IMR-90 (cell line): ENCODE data around the gene UBL4A. TPM values are rescaled to one million over a fixed set of nuclear protein-coding genes. Genes with fewer than 3 reads are reported as not detected.

ENCODE experiments used
- ATAC-seq: fragments of 200-7000 bp; cut with Tn5 transposase; 2 replicates; pipeline ENCODE4 v1.9.1; 2020; ENCODE audit warnings: low read depth, mild to moderate bottlenecking, moderate library complexity
- BruUV-seq: library from RNA; stranded (reverse); fragments of 400-500 nt; replicated peaks from 2 replicates; lab custom pipeline; 2021; lab: Mats Ljungman, UMichigan
- CTCF ChIA-PET: fragments of 300-600 bp; formaldehyde crosslinking; extraction: SDS; loops from one replicate; lab custom pipeline; 2021; ENCODE audit warnings: antibody characterized with exemption; lab: Yijun Ruan, JAX
- POLR2A ChIA-PET: fragments of 300-600 bp; sonication (Branson Sonifier 250); formaldehyde crosslinking; loops from one replicate; lab custom pipeline; 2022; ENCODE audit warnings: antibody characterized with exemption; ENCODE audit not compliant: unreplicated experiment; lab: Charles Lee
- DNase-seq: peaks from one replicate; pipeline ENCODE4 v3.0.0; 2013
- H2AFZ ChIP-seq: replicated peaks from 2 replicates; pipeline ENCODE3; 2013; ENCODE audit warnings: low read length, mild to moderate bottlenecking; ENCODE audit not compliant: poor library complexity
- H2AK5ac ChIP-seq: 2 replicates; pipeline ENCODE4 v1.6.1; 2013; ENCODE audit warnings: low read depth, low read length, inconsistent platforms
- H2AK9ac ChIP-seq: replicated peaks from 2 replicates; pipeline ENCODE3; 2013; ENCODE audit warnings: mild to moderate bottlenecking, low read depth, low read length, moderate library complexity; ENCODE audit not compliant: poor library complexity
- H2BK120ac ChIP-seq: 2 replicates; pipeline ENCODE4 v1.6.1; 2013; ENCODE audit warnings: low read depth, low read length, inconsistent platforms
- H2BK15ac ChIP-seq: 3 replicates; pipeline ENCODE4 v1.6.1; 2013; ENCODE audit warnings: low read depth, low read length, inconsistent platforms
- H2BK20ac ChIP-seq: 2 replicates; pipeline ENCODE4 v1.6.1; 2013; ENCODE audit warnings: low read depth, mild to moderate bottlenecking, inconsistent platforms, low read length, moderate library complexity
- H2BK5ac ChIP-seq: 2 replicates; pipeline ENCODE4 v1.6.1; 2013; ENCODE audit warnings: mild to moderate bottlenecking, low read depth, low read length, inconsistent platforms; ENCODE audit not compliant: poor library complexity, severe bottlenecking
- H3K14ac ChIP-seq: replicated peaks from 2 replicates; pipeline ENCODE4 v1.6.1; 2013; ENCODE audit warnings: low read depth, low read length, inconsistent platforms
- H3K18ac ChIP-seq: 2 replicates; pipeline ENCODE4 v1.6.1; 2013; ENCODE audit warnings: low read depth, low read length, control low read depth
- H3K23ac ChIP-seq: 2 replicates; pipeline ENCODE4 v1.6.1; 2013; ENCODE audit warnings: low read depth, low read length, inconsistent platforms
- H3K27ac ChIP-seq: 2 replicates; pipeline ENCODE4 v1.5.1; 2013; ENCODE audit warnings: mild to moderate bottlenecking, control low read depth, low read length; ENCODE audit not compliant: insufficient read depth
- H3K27me3 ChIP-seq: 2 replicates; pipeline ENCODE4 v1.6.1; 2013; ENCODE audit warnings: low read length; ENCODE audit not compliant: control insufficient read depth, insufficient read depth
- H3K36me3 ChIP-seq: 2 replicates; pipeline ENCODE4 v1.6.1; 2013; ENCODE audit warnings: low read length, mixed read lengths; ENCODE audit not compliant: control insufficient read depth, insufficient read depth
- H3K4ac ChIP-seq: 2 replicates; pipeline ENCODE4 v1.6.1; 2013; ENCODE audit warnings: low read depth, low read length, inconsistent platforms
- H3K4me1 ChIP-seq: 2 replicates; pipeline ENCODE4 v1.6.1; 2013; ENCODE audit warnings: low read length, mixed read lengths; ENCODE audit not compliant: control insufficient read depth, insufficient read depth
- H3K4me2 ChIP-seq: 2 replicates; pipeline ENCODE4 v1.6.1; 2013; ENCODE audit warnings: low read depth, mild to moderate bottlenecking, control low read depth, low read length, moderate library complexity
- H3K4me3 ChIP-seq: 2 replicates; pipeline ENCODE4 v1.5.1; 2013; ENCODE audit warnings: low read depth, mild to moderate bottlenecking, control low read depth, low read length, moderate library complexity; ENCODE audit not compliant: insufficient read depth
- H3K56ac ChIP-seq: 2 replicates; pipeline ENCODE4 v1.6.1; 2013; ENCODE audit warnings: low read length, inconsistent platforms; ENCODE audit not compliant: insufficient read depth; ENCODE audit errors: extremely low read depth
- H3K79me1 ChIP-seq, 2 experiments: 2 replicates each; pipeline ENCODE4 v1.6.1; 2013; ENCODE audit warnings: low read length in 2 of 2, inconsistent platforms in 1 of 2, low read depth in 1 of 2
- H3K9ac ChIP-seq: 2 replicates; pipeline ENCODE4 v1.6.1; 2013; ENCODE audit warnings: low read depth, low read length, control low read depth
- H3K9me1 ChIP-seq: 2 replicates; pipeline ENCODE4 v1.6.1; 2013; ENCODE audit warnings: low read length, inconsistent platforms; ENCODE audit not compliant: insufficient read depth
- H3K9me3 ChIP-seq: 2 replicates; pipeline ENCODE4 v1.6.1; 2013; ENCODE audit warnings: low read length; ENCODE audit not compliant: control insufficient read depth, insufficient read depth
- H4K20me1 ChIP-seq: 2 replicates; pipeline ENCODE4 v1.6.1; 2013; ENCODE audit warnings: low read length, inconsistent platforms; ENCODE audit not compliant: insufficient read depth
- H4K5ac ChIP-seq: 2 replicates; pipeline ENCODE4 v1.6.1; 2013; ENCODE audit warnings: mild to moderate bottlenecking, low read depth, low read length, control low read depth
- H4K8ac ChIP-seq, 2 experiments: 2 replicates each; pipeline ENCODE4 v1.6.1; 2013; ENCODE audit warnings: low read depth in 2 of 2, low read length in 2 of 2, control low read depth in 1 of 2, inconsistent platforms in 1 of 2
- H4K91ac ChIP-seq: 2 replicates; pipeline ENCODE4 v1.6.1; 2013; ENCODE audit warnings: low read depth, low read length, inconsistent platforms; ENCODE audit not compliant: insufficient read depth
- BHLHE40 ChIP-seq: fragments of 150-350 bp; IDR thresholded peaks from 2 replicates; pipeline ENCODE4 v1.6.1; 2016; ENCODE audit warnings: mild to moderate bottlenecking, low read depth, low read length
- CEBPB ChIP-seq: IDR thresholded peaks from 2 replicates; pipeline ENCODE4 v1.6.1; 2012; ENCODE audit warnings: low read depth, low read length, improper control_type of control experiment
- CHD1 ChIP-seq: IDR thresholded peaks from 2 replicates; pipeline ENCODE4 v1.6.1; 2012; ENCODE audit warnings: low read depth, low read length, improper control_type of control experiment
- FOS ChIP-seq: fragments of 150-350 bp; IDR thresholded peaks from 2 replicates; pipeline ENCODE4 v1.6.1; 2016; ENCODE audit warnings: low read depth, low read length
- MAFK ChIP-seq: IDR thresholded peaks from 2 replicates; pipeline ENCODE4 v1.6.1; 2012; ENCODE audit warnings: low read depth, low read length, improper control_type of control experiment
- MAZ ChIP-seq: IDR thresholded peaks from 2 replicates; pipeline ENCODE4 v1.6.1; 2012; ENCODE audit warnings: low read depth, mild to moderate bottlenecking, low read length, improper control_type of control experiment, moderate library complexity, borderline replicate concordance
- MXI1 ChIP-seq: IDR thresholded peaks from 2 replicates; pipeline ENCODE4 v1.6.1; 2012; ENCODE audit warnings: low read depth, mild to moderate bottlenecking, low read length, moderate library complexity, borderline replicate concordance
- NFE2L2 ChIP-seq: fragments of 150-350 bp; IDR thresholded peaks from 2 replicates; pipeline ENCODE4 v1.6.1; 2016; ENCODE audit warnings: low read depth, mild to moderate bottlenecking, low read length
- POLR2A ChIP-seq: IDR thresholded peaks from 2 replicates; pipeline ENCODE4 v1.6.1; 2012; ENCODE audit warnings: mild to moderate bottlenecking, low read depth, low read length
- RAD21 ChIP-seq: IDR thresholded peaks from 2 replicates; pipeline ENCODE4 v1.6.1; 2012; ENCODE audit warnings: low read length, improper control_type of control experiment
- RCOR1 ChIP-seq: IDR thresholded peaks from 2 replicates; pipeline ENCODE4 v1.6.1; 2012; ENCODE audit warnings: mild to moderate bottlenecking, low read length, improper control_type of control experiment; ENCODE audit not compliant: insufficient replicate concordance
- RFX5 ChIP-seq: IDR thresholded peaks from 2 replicates; pipeline ENCODE4 v1.8.0; 2012; ENCODE audit warnings: low read depth, mild to moderate bottlenecking, low read length, moderate library complexity
- SMC3 ChIP-seq: fragments of 150-350 bp; IDR thresholded peaks from 2 replicates; pipeline ENCODE4 v1.6.1; 2016; ENCODE audit warnings: low read depth, mild to moderate bottlenecking, antibody characterized with exemption, low read length, moderate library complexity
- USF2 ChIP-seq: fragments of 150-350 bp; IDR thresholded peaks from 2 replicates; pipeline ENCODE4 v1.6.1; 2017; ENCODE audit warnings: mild to moderate bottlenecking, antibody characterized with exemption, low read length, low read depth
- WGBS, 2 experiments: methylation state at CpG; one replicate each; pipeline versions ENCODE4 v1.1.5 to v1.1.7; 2013; ENCODE audit warnings: missing lambda C conversion rate in 2 of 2; ENCODE audit not compliant: insufficient read length in 1 of 2; ENCODE audit errors: extremely low coverage in 2 of 2; 5-methylcytosine and 5-hydroxymethylcytosine counted together
- dilution Hi-C: fragments of 300-500 bp; cut with HindIII; formaldehyde crosslinking; loops from one replicate; pipeline ENCODE4 v1.14.3; 2018; ENCODE audit warnings: low sequenced_read_pairs; ENCODE audit not compliant: unreplicated experiment
- in situ Hi-C: fragments of 300-500 bp; cut with MboI; formaldehyde crosslinking; loops from 3 replicates; pipeline ENCODE4 v1.14.3; 2019; ENCODE audit warnings: low sequenced_read_pairs, inconsistent platforms, mixed read lengths
- intact Hi-C: fragments of 100-400 bp; cut with micrococcal nuclease; formaldehyde crosslinking; loops from 2 replicates; pipeline ENCODE4 v1.10.0; 2022
- polyA plus RNA-seq, 3 experiments: library from polyadenylated mRNA; depleted of rRNA; stranded (reverse); fragments of >200 nt; gene quantifications; 2 replicates each; pipeline ENCODE4 v1.2.3, GENCODE V29; 2012; ENCODE audit warnings: low replicate concordance in 1 of 3
- total RNA-seq: library from RNA; depleted of rRNA; stranded (reverse); fragments of >200 nt; gene quantifications from 2 replicates; pipeline ENCODE4 v1.2.3, GENCODE V29; 2012
- TF ChIP-seq, protein P1 (sequence below): conservative IDR thresholded peaks from 2 replicates; pipeline ENCODE4 v1.5.1; 2012; ENCODE audit warnings: mild to moderate bottlenecking, low read depth, low read length, improper control_type of control experiment
- TF ChIP-seq, protein P2 (sequence below): fragments of 150-350 bp; IDR thresholded peaks from 2 replicates; pipeline ENCODE4 v1.6.1; 2016; ENCODE audit warnings: low read depth, mild to moderate bottlenecking, low read length, moderate library complexity, borderline replicate concordance

The UBL4A gene
- total and polyA plus RNA-seq, 2 of the 4 experiments (the other 2 are of a cell fraction) = 24.6 to 28.3 TPM

DNA sequence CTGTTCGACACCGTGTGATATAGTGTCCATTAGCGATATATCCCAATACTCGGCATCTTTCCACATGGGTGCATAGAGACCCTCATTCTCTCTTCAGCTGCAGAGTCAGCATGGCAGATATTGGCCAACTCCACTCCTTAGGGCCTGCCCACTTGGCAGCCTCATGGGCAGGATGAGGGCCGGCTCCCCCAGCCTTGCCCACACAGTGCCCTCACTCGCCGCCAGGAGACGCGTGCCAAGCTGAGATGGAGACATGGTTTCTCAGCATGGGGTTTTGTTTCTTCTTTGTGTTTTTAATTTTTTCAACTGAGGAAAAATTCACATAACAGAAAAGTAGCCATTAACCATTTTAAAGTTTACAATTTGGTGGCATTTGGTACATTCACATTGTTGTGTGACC is 33.6 kb downstream of the UBL4A start:
- Histone ChIP-seq H4K5ac (no peak overlapping the region), H3K23ac (no peak overlapping the region), H3K27ac (no peak overlapping the region), H3K79me1 (peaks cover 0 to 5% of the 10 kb centered on the region in 2 experiments; a peak in 1 of 4 replicates), H2BK20ac (no peak overlapping the region), H3K9me3 (no peaks in the 10 kb centered on the region; the same call in 1 of the 2 replicates), H2BK15ac (no peak overlapping the region), H3K36me3 (peaks cover 34% of the 10 kb centered on the region), H2AK9ac (no peak overlapping the region), H4K8ac (no peak overlapping the region), H3K56ac (no peak overlapping the region), H3K4me1 (no peaks in the 10 kb centered on the region), H3K9ac (no peak overlapping the region), H3K4me3 (no peak overlapping the region), H3K9me1 (no peaks in the 10 kb centered on the region), H3K27me3 (no peaks in the 10 kb centered on the region), H2BK120ac (no peak overlapping the region), H2AFZ (no peak overlapping the region), H4K91ac (no peak overlapping the region), H2BK5ac (no peak overlapping the region), H3K14ac (no peak overlapping the region), H4K20me1 (no peaks in the 10 kb centered on the region), H3K18ac (no peak overlapping the region), H2AK5ac (no peak overlapping the region), H3K4ac (no peak overlapping the region), H3K4me2 (no peak overlapping the region)
- DNase-seq (no peak), ATAC-seq (no peak)
- BruUV-seq = no TSS peak
- dilution Hi-C loops (no loop called here), intact Hi-C loops (no loop called here), in situ Hi-C loops (no loop called here)
- no peak for TF ChIP-seq NFE2L2
- no peak for TF ChIP-seq CEBPB
- TF ChIP-seq, protein P1, sequence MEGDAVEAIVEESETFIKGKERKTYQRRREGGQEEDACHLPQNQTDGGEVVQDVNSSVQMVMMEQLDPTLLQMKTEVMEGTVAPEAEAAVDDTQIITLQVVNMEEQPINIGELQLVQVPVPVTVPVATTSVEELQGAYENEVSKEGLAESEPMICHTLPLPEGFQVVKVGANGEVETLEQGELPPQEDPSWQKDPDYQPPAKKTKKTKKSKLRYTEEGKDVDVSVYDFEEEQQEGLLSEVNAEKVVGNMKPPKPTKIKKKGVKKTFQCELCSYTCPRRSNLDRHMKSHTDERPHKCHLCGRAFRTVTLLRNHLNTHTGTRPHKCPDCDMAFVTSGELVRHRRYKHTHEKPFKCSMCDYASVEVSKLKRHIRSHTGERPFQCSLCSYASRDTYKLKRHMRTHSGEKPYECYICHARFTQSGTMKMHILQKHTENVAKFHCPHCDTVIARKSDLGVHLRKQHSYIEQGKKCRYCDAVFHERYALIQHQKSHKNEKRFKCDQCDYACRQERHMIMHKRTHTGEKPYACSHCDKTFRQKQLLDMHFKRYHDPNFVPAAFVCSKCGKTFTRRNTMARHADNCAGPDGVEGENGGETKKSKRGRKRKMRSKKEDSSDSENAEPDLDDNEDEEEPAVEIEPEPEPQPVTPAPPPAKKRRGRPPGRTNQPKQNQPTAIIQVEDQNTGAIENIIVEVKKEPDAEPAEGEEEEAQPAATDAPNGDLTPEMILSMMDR = no peak
- TF ChIP-seq MAZ = no peak
- no peak for TF ChIP-seq USF2
- TF ChIP-seq RAD21 = no peak
- TF ChIP-seq SMC3 = no peak
- TF ChIP-seq MXI1 = no peak
- no peak for TF ChIP-seq POLR2A
- no peak for TF ChIP-seq FOS
- TF ChIP-seq, protein P2, sequence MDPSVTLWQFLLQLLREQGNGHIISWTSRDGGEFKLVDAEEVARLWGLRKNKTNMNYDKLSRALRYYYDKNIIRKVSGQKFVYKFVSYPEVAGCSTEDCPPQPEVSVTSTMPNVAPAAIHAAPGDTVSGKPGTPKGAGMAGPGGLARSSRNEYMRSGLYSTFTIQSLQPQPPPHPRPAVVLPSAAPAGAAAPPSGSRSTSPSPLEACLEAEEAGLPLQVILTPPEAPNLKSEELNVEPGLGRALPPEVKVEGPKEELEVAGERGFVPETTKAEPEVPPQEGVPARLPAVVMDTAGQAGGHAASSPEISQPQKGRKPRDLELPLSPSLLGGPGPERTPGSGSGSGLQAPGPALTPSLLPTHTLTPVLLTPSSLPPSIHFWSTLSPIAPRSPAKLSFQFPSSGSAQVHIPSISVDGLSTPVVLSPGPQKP = no peak
- no peak for TF ChIP-seq BHLHE40
- no peak for TF ChIP-seq CHD1
- no peak for TF ChIP-seq RCOR1
- TF ChIP-seq MAFK = no peak
- no peak for TF ChIP-seq RFX5
- WGBS, 2 experiments = 97% methylated on average over 4 of the region's 9 CpGs; no CpG with 5 or more reads in 1 of the 2 experiments
- ChIA-PET POLR2A (no interaction called here), CTCF (interaction anchor here (1.1 kb wide), 1 partner anchor 15 kb away, joined by 5 read pairs; no protein-coding TSS in a partner anchor)
